ENCODE results near the gene AMPD1.

- TF ChIP-seq IRF3 (IDR thresholded peaks at IDR 0.05; ENCODE audit: low read depth, low read length) (no peak), REST (IDR thresholded peaks at IDR 0.05; ENCODE audit: low read depth, low read length) (no peak), GABPA (IDR thresholded peaks at IDR 0.05; ENCODE audit: low read depth) (no peak), CTCF (IDR thresholded peaks at IDR 0.05) (no peak), POLR2AphosphoS5 (IDR thresholded peaks at IDR 0.05; ENCODE audit: low read depth, low read length) (no peak), MAX (IDR thresholded peaks at IDR 0.05; ENCODE audit: low read depth) (no peak), TAF1 (IDR thresholded peaks at IDR 0.05; ENCODE audit: borderline replicate concordance, low read depth, low read length) (no peak), RAD21 (IDR thresholded peaks at IDR 0.05; ENCODE audit: low read length) (no peak), FOXM1 (IDR thresholded peaks at IDR 0.05; ENCODE audit: low read depth) (no peak), EZH2phosphoT487 (IDR thresholded peaks at IDR 0.05; ENCODE audit: borderline replicate concordance, low read depth) (no peak), TCF12 (IDR thresholded peaks at IDR 0.05) (no peak), SMC3 (IDR thresholded peaks at IDR 0.05; ENCODE audit: low read depth, low read length) (no peak), ZBTB33 (IDR thresholded peaks at IDR 0.05; ENCODE audit: borderline replicate concordance, low read depth) (no peak), RFX5 (IDR thresholded peaks at IDR 0.05; ENCODE audit: low read length) (no peak)
Observed at GRCh38 chr1:114729782-114730181, 34.4 kb upstream of the AMPD1 start.
